Measurements from ENCODE around the gene CFAP299.

CFAP299 gene

DNA sequence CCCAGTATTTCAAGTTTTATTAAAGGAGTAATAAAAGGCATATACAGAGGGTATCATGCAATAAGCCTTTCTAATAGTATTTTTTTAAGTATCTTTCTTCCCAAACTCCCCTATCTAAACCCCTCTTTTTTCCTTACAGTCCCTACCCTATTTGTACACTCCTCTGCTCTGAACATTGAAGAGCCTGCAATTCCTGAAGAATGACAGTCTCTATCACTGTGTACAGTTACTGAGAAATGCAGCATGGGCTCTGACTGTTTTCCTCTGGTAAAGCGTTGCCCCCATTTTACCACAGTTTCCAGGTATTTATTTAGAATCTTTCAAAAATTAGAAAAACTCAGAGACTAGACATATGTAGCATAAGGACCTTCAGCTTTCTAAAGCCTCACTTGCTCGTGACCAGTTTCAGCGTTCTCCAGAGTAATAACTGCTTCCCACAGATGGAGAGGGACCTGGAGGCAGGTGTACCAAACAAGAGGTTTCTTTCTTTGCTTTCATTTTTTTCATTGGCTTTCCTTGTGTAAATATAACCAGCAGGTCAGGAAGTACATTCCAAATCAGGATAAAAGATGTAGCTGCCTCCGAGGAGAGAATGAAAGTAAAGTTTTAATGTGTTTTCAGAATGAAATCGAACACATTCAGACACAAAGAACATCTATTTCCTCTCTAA is 230.8 kb downstream of the CFAP299 start:
- H3K36me3 ChIP-seq (ENCODE audit: control insufficient read depth, low read length): no peaks in the 10 kb centered on the region
- no peak overlapping the region for H3K4me2 ChIP-seq (ENCODE audit: low read length)
- H4K20me1 ChIP-seq (ENCODE audit: control insufficient read depth, insufficient read depth, low read depth, low read length): no peaks in the 10 kb centered on the region
- no peak overlapping the region for H3K4me3 ChIP-seq (ENCODE audit: low read length)
- H3K27ac ChIP-seq (ENCODE audit: low read depth, low read length): no peak overlapping the region
- no peaks in the 10 kb centered on the region for H3K27me3 ChIP-seq (ENCODE audit: control insufficient read depth, low read length)
- no peaks in the 10 kb centered on the region for H3K79me2 ChIP-seq (ENCODE audit: control insufficient read depth, low read length)
- H3F3A ChIP-seq (ENCODE audit: control insufficient read depth, insufficient read depth): no peaks in the 10 kb centered on the region
- H3K4me1 ChIP-seq (ENCODE audit: control insufficient read depth, low read length): peaks cover 5% of the 10 kb centered on the region; the same call in 1 of the 2 replicates
- peaks cover 8% of the 10 kb centered on the region; the same call in 1 of the 2 replicates for H3K9me3 ChIP-seq (ENCODE audit: control insufficient read depth, insufficient read depth, low read length)
- no peaks in the 10 kb centered on the region for H3K9me2 ChIP-seq (replicated peaks; ENCODE audit: control insufficient read depth, low read length)
- TF ChIP-seq, protein P1, sequence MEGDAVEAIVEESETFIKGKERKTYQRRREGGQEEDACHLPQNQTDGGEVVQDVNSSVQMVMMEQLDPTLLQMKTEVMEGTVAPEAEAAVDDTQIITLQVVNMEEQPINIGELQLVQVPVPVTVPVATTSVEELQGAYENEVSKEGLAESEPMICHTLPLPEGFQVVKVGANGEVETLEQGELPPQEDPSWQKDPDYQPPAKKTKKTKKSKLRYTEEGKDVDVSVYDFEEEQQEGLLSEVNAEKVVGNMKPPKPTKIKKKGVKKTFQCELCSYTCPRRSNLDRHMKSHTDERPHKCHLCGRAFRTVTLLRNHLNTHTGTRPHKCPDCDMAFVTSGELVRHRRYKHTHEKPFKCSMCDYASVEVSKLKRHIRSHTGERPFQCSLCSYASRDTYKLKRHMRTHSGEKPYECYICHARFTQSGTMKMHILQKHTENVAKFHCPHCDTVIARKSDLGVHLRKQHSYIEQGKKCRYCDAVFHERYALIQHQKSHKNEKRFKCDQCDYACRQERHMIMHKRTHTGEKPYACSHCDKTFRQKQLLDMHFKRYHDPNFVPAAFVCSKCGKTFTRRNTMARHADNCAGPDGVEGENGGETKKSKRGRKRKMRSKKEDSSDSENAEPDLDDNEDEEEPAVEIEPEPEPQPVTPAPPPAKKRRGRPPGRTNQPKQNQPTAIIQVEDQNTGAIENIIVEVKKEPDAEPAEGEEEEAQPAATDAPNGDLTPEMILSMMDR (IDR thresholded peaks at IDR 0.05; ENCODE audit: low read depth, low read length, poor library complexity, severe bottlenecking): no peak
- TF ChIP-seq EZH2phosphoT487 (IDR thresholded peaks at IDR 0.05; ENCODE audit: borderline replicate concordance, low read length): no peak

DNA sequence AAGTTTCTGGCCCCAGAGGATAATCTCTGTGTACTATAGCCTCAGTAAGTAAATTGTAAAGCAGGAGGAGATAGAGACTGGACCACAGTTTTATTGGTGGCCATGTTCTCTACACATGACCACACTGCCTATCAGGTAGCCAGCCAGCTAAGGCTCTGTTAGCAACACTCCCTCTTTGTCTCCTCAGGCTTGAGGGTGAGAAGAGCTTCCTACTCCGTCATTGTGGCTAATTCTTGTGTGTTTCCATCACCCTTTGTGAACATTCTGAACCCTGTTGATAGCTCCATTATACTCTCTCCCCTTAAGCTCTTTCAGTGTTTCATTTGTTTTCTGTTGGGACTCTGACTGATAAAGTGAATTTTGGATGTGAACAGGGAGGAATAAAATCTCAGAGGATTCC is 233.4 kb downstream of the CFAP299 start:
- Histone ChIP-seq H3K27ac (ENCODE audit: low read depth, low read length) (no peak overlapping the region), H3K9me3 (ENCODE audit: control insufficient read depth, insufficient read depth, low read length) (peaks cover 8% of the 10 kb centered on the region; the same call in 1 of the 2 replicates), H3K79me2 (ENCODE audit: control insufficient read depth, low read length) (no peaks in the 10 kb centered on the region), H3F3A (ENCODE audit: control insufficient read depth, insufficient read depth) (no peaks in the 10 kb centered on the region), H3K4me3 (ENCODE audit: low read length) (no peak overlapping the region), H3K9me2 (replicated peaks; ENCODE audit: control insufficient read depth, low read length) (no peaks in the 10 kb centered on the region), H3K4me1 (ENCODE audit: control insufficient read depth, low read length) (peaks cover 5% of the 10 kb centered on the region; the same call in 1 of the 2 replicates), H3K27me3 (ENCODE audit: control insufficient read depth, low read length) (no peaks in the 10 kb centered on the region), H3K36me3 (ENCODE audit: control insufficient read depth, low read length) (no peaks in the 10 kb centered on the region), H3K4me2 (ENCODE audit: low read length) (no peak overlapping the region), H4K20me1 (ENCODE audit: control insufficient read depth, insufficient read depth, low read depth, low read length) (no peaks in the 10 kb centered on the region)
- TF ChIP-seq EZH2phosphoT487 (IDR thresholded peaks at IDR 0.05; ENCODE audit: borderline replicate concordance, low read length): no peak
- TF ChIP-seq, protein P1 (IDR thresholded peaks at IDR 0.05; ENCODE audit: low read depth, low read length, poor library complexity, severe bottlenecking): no peak

DNA sequence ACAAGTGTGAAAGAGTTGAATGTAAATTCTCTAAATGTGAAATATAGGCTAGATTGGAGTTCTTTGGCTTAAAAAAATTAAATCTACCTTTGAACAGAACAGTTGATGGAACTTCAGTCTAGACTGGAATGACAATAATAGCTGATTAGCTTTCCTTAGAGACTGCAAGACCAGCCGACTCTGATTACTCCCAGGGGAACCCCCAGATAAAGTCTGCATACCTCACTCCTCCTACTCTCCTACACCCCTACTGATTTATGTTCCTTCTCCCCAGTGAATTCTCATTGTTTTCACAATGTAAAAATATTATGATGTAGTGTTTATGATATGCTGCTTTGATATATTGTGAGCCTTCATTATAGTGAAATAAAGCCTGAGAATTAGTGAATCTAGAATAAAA is 241.3 kb downstream of the CFAP299 start:
- H3K9me3 ChIP-seq (ENCODE audit: control insufficient read depth, insufficient read depth, low read length): peaks cover 13% of the 10 kb centered on the region; the same call in 1 of the 2 replicates
- H3K4me1 ChIP-seq (ENCODE audit: control insufficient read depth, low read length): peaks cover 23% of the 10 kb centered on the region
- TF ChIP-seq, protein P1 (IDR thresholded peaks at IDR 0.05; ENCODE audit: low read depth, low read length, poor library complexity, severe bottlenecking): no peak
- H3K27ac ChIP-seq (ENCODE audit: low read depth, low read length): no peak overlapping the region
- peak overlapping the region; percentile 30 for H3K4me2 ChIP-seq (ENCODE audit: low read length)
- H3K36me3 ChIP-seq (ENCODE audit: control insufficient read depth, low read length): peaks cover 2% of the 10 kb centered on the region; the same call in 1 of the 2 replicates
- H4K20me1 ChIP-seq (ENCODE audit: control insufficient read depth, insufficient read depth, low read depth, low read length): no peaks in the 10 kb centered on the region
- H3F3A ChIP-seq (ENCODE audit: control insufficient read depth, insufficient read depth): no peaks in the 10 kb centered on the region
- no peaks in the 10 kb centered on the region for H3K27me3 ChIP-seq (ENCODE audit: control insufficient read depth, low read length)
- H3K9me2 ChIP-seq (replicated peaks; ENCODE audit: control insufficient read depth, low read length): no peaks in the 10 kb centered on the region
- H3K79me2 ChIP-seq (ENCODE audit: control insufficient read depth, low read length): no peaks in the 10 kb centered on the region
- H3K4me3 ChIP-seq (ENCODE audit: low read length): no peak overlapping the region

Data from DOHH2 (cell line).